IMR-90 (cell line): ENCODE results near the gene KLF13. TPM values are rescaled to one million over a fixed set of nuclear protein-coding genes. Genes with fewer than 3 reads are reported as not detected.

Experiments used
- ATAC-seq: fragments of 200-7000 bp; cut with Tn5 transposase; 2 replicates; pipeline ENCODE4 v1.9.1; 2020; ENCODE audit warnings: low read depth, mild to moderate bottlenecking, moderate library complexity
- BruUV-seq: library from RNA; stranded (reverse); fragments of 400-500 nt; replicated peaks from 2 replicates; lab custom pipeline; 2021; lab: Mats Ljungman, UMichigan
- CTCF ChIA-PET: fragments of 300-600 bp; formaldehyde crosslinking; extraction: SDS; loops from one replicate; lab custom pipeline; 2021; ENCODE audit warnings: antibody characterized with exemption; lab: Yijun Ruan, JAX
- POLR2A ChIA-PET: fragments of 300-600 bp; sonication (Branson Sonifier 250); formaldehyde crosslinking; loops from one replicate; lab custom pipeline; 2022; ENCODE audit warnings: antibody characterized with exemption; ENCODE audit not compliant: unreplicated experiment; lab: Charles Lee
- DNase-seq: peaks from one replicate; pipeline ENCODE4 v3.0.0; 2013
- H2AFZ ChIP-seq: replicated peaks from 2 replicates; pipeline ENCODE3; 2013; ENCODE audit warnings: low read length, mild to moderate bottlenecking; ENCODE audit not compliant: poor library complexity
- H2AK5ac ChIP-seq: 2 replicates; pipeline ENCODE4 v1.6.1; 2013; ENCODE audit warnings: low read depth, low read length, inconsistent platforms
- H2AK9ac ChIP-seq: replicated peaks from 2 replicates; pipeline ENCODE3; 2013; ENCODE audit warnings: mild to moderate bottlenecking, low read depth, low read length, moderate library complexity; ENCODE audit not compliant: poor library complexity
- H2BK120ac ChIP-seq: 2 replicates; pipeline ENCODE4 v1.6.1; 2013; ENCODE audit warnings: low read depth, low read length, inconsistent platforms
- H2BK15ac ChIP-seq: 3 replicates; pipeline ENCODE4 v1.6.1; 2013; ENCODE audit warnings: low read depth, low read length, inconsistent platforms
- H2BK20ac ChIP-seq: 2 replicates; pipeline ENCODE4 v1.6.1; 2013; ENCODE audit warnings: low read depth, mild to moderate bottlenecking, inconsistent platforms, low read length, moderate library complexity
- H2BK5ac ChIP-seq: 2 replicates; pipeline ENCODE4 v1.6.1; 2013; ENCODE audit warnings: mild to moderate bottlenecking, low read depth, low read length, inconsistent platforms; ENCODE audit not compliant: poor library complexity, severe bottlenecking
- H3K14ac ChIP-seq: replicated peaks from 2 replicates; pipeline ENCODE4 v1.6.1; 2013; ENCODE audit warnings: low read depth, low read length, inconsistent platforms
- H3K18ac ChIP-seq: 2 replicates; pipeline ENCODE4 v1.6.1; 2013; ENCODE audit warnings: low read depth, low read length, control low read depth
- H3K23ac ChIP-seq: 2 replicates; pipeline ENCODE4 v1.6.1; 2013; ENCODE audit warnings: low read depth, low read length, inconsistent platforms
- H3K27ac ChIP-seq: 2 replicates; pipeline ENCODE4 v1.5.1; 2013; ENCODE audit warnings: mild to moderate bottlenecking, control low read depth, low read length; ENCODE audit not compliant: insufficient read depth
- H3K27me3 ChIP-seq: 2 replicates; pipeline ENCODE4 v1.6.1; 2013; ENCODE audit warnings: low read length; ENCODE audit not compliant: control insufficient read depth, insufficient read depth
- H3K36me3 ChIP-seq: 2 replicates; pipeline ENCODE4 v1.6.1; 2013; ENCODE audit warnings: low read length, mixed read lengths; ENCODE audit not compliant: control insufficient read depth, insufficient read depth
- H3K4ac ChIP-seq: 2 replicates; pipeline ENCODE4 v1.6.1; 2013; ENCODE audit warnings: low read depth, low read length, inconsistent platforms
- H3K4me1 ChIP-seq: 2 replicates; pipeline ENCODE4 v1.6.1; 2013; ENCODE audit warnings: low read length, mixed read lengths; ENCODE audit not compliant: control insufficient read depth, insufficient read depth
- H3K4me2 ChIP-seq: 2 replicates; pipeline ENCODE4 v1.6.1; 2013; ENCODE audit warnings: low read depth, mild to moderate bottlenecking, control low read depth, low read length, moderate library complexity
- H3K4me3 ChIP-seq: 2 replicates; pipeline ENCODE4 v1.5.1; 2013; ENCODE audit warnings: low read depth, mild to moderate bottlenecking, control low read depth, low read length, moderate library complexity; ENCODE audit not compliant: insufficient read depth
- H3K56ac ChIP-seq: 2 replicates; pipeline ENCODE4 v1.6.1; 2013; ENCODE audit warnings: low read length, inconsistent platforms; ENCODE audit not compliant: insufficient read depth; ENCODE audit errors: extremely low read depth
- H3K79me1 ChIP-seq, 2 experiments: 2 replicates each; pipeline ENCODE4 v1.6.1; 2013; ENCODE audit warnings: low read length in 2 of 2, inconsistent platforms in 1 of 2, low read depth in 1 of 2
- H3K9ac ChIP-seq: 2 replicates; pipeline ENCODE4 v1.6.1; 2013; ENCODE audit warnings: low read depth, low read length, control low read depth
- H3K9me1 ChIP-seq: 2 replicates; pipeline ENCODE4 v1.6.1; 2013; ENCODE audit warnings: low read length, inconsistent platforms; ENCODE audit not compliant: insufficient read depth
- H3K9me3 ChIP-seq: 2 replicates; pipeline ENCODE4 v1.6.1; 2013; ENCODE audit warnings: low read length; ENCODE audit not compliant: control insufficient read depth, insufficient read depth
- H4K20me1 ChIP-seq: 2 replicates; pipeline ENCODE4 v1.6.1; 2013; ENCODE audit warnings: low read length, inconsistent platforms; ENCODE audit not compliant: insufficient read depth
- H4K5ac ChIP-seq: 2 replicates; pipeline ENCODE4 v1.6.1; 2013; ENCODE audit warnings: mild to moderate bottlenecking, low read depth, low read length, control low read depth
- H4K8ac ChIP-seq, 2 experiments: 2 replicates each; pipeline ENCODE4 v1.6.1; 2013; ENCODE audit warnings: low read depth in 2 of 2, low read length in 2 of 2, control low read depth in 1 of 2, inconsistent platforms in 1 of 2
- H4K91ac ChIP-seq: 2 replicates; pipeline ENCODE4 v1.6.1; 2013; ENCODE audit warnings: low read depth, low read length, inconsistent platforms; ENCODE audit not compliant: insufficient read depth
- BHLHE40 ChIP-seq: fragments of 150-350 bp; IDR thresholded peaks from 2 replicates; pipeline ENCODE4 v1.6.1; 2016; ENCODE audit warnings: mild to moderate bottlenecking, low read depth, low read length
- CEBPB ChIP-seq: IDR thresholded peaks from 2 replicates; pipeline ENCODE4 v1.6.1; 2012; ENCODE audit warnings: low read depth, low read length, improper control_type of control experiment
- CHD1 ChIP-seq: IDR thresholded peaks from 2 replicates; pipeline ENCODE4 v1.6.1; 2012; ENCODE audit warnings: low read depth, low read length, improper control_type of control experiment
- FOS ChIP-seq: fragments of 150-350 bp; IDR thresholded peaks from 2 replicates; pipeline ENCODE4 v1.6.1; 2016; ENCODE audit warnings: low read depth, low read length
- MAFK ChIP-seq: IDR thresholded peaks from 2 replicates; pipeline ENCODE4 v1.6.1; 2012; ENCODE audit warnings: low read depth, low read length, improper control_type of control experiment
- MAZ ChIP-seq: IDR thresholded peaks from 2 replicates; pipeline ENCODE4 v1.6.1; 2012; ENCODE audit warnings: low read depth, mild to moderate bottlenecking, low read length, improper control_type of control experiment, moderate library complexity, borderline replicate concordance
- MXI1 ChIP-seq: IDR thresholded peaks from 2 replicates; pipeline ENCODE4 v1.6.1; 2012; ENCODE audit warnings: low read depth, mild to moderate bottlenecking, low read length, moderate library complexity, borderline replicate concordance
- NFE2L2 ChIP-seq: fragments of 150-350 bp; IDR thresholded peaks from 2 replicates; pipeline ENCODE4 v1.6.1; 2016; ENCODE audit warnings: low read depth, mild to moderate bottlenecking, low read length
- POLR2A ChIP-seq: IDR thresholded peaks from 2 replicates; pipeline ENCODE4 v1.6.1; 2012; ENCODE audit warnings: mild to moderate bottlenecking, low read depth, low read length
- RAD21 ChIP-seq: IDR thresholded peaks from 2 replicates; pipeline ENCODE4 v1.6.1; 2012; ENCODE audit warnings: low read length, improper control_type of control experiment
- RCOR1 ChIP-seq: IDR thresholded peaks from 2 replicates; pipeline ENCODE4 v1.6.1; 2012; ENCODE audit warnings: mild to moderate bottlenecking, low read length, improper control_type of control experiment; ENCODE audit not compliant: insufficient replicate concordance
- RFX5 ChIP-seq: IDR thresholded peaks from 2 replicates; pipeline ENCODE4 v1.8.0; 2012; ENCODE audit warnings: low read depth, mild to moderate bottlenecking, low read length, moderate library complexity
- SMC3 ChIP-seq: fragments of 150-350 bp; IDR thresholded peaks from 2 replicates; pipeline ENCODE4 v1.6.1; 2016; ENCODE audit warnings: low read depth, mild to moderate bottlenecking, antibody characterized with exemption, low read length, moderate library complexity
- USF2 ChIP-seq: fragments of 150-350 bp; IDR thresholded peaks from 2 replicates; pipeline ENCODE4 v1.6.1; 2017; ENCODE audit warnings: mild to moderate bottlenecking, antibody characterized with exemption, low read length, low read depth
- WGBS, 2 experiments: methylation state at CpG; one replicate each; pipeline versions ENCODE4 v1.1.5 to v1.1.7; 2013; ENCODE audit warnings: missing lambda C conversion rate in 2 of 2; ENCODE audit not compliant: insufficient read length in 1 of 2; ENCODE audit errors: extremely low coverage in 2 of 2; 5-methylcytosine and 5-hydroxymethylcytosine counted together
- dilution Hi-C: fragments of 300-500 bp; cut with HindIII; formaldehyde crosslinking; loops from one replicate; pipeline ENCODE4 v1.14.3; 2018; ENCODE audit warnings: low sequenced_read_pairs; ENCODE audit not compliant: unreplicated experiment
- in situ Hi-C: fragments of 300-500 bp; cut with MboI; formaldehyde crosslinking; loops from 3 replicates; pipeline ENCODE4 v1.14.3; 2019; ENCODE audit warnings: low sequenced_read_pairs, inconsistent platforms, mixed read lengths
- intact Hi-C: fragments of 100-400 bp; cut with micrococcal nuclease; formaldehyde crosslinking; loops from 2 replicates; pipeline ENCODE4 v1.10.0; 2022
- polyA plus RNA-seq, 3 experiments: library from polyadenylated mRNA; depleted of rRNA; stranded (reverse); fragments of >200 nt; gene quantifications; 2 replicates each; pipeline ENCODE4 v1.2.3, GENCODE V29; 2012; ENCODE audit warnings: low replicate concordance in 1 of 3
- total RNA-seq: library from RNA; depleted of rRNA; stranded (reverse); fragments of >200 nt; gene quantifications from 2 replicates; pipeline ENCODE4 v1.2.3, GENCODE V29; 2012
- TF ChIP-seq, protein P1 (sequence below): conservative IDR thresholded peaks from 2 replicates; pipeline ENCODE4 v1.5.1; 2012; ENCODE audit warnings: mild to moderate bottlenecking, low read depth, low read length, improper control_type of control experiment
- TF ChIP-seq, protein P2 (sequence below): fragments of 150-350 bp; IDR thresholded peaks from 2 replicates; pipeline ENCODE4 v1.6.1; 2016; ENCODE audit warnings: low read depth, mild to moderate bottlenecking, low read length, moderate library complexity, borderline replicate concordance

Gene KLF13
- total and polyA plus RNA-seq, 2 of the 4 experiments (the other 2 are of a cell fraction) = 9.5 to 10.6 TPM

- Histone ChIP-seq H3K4me2 (no peak overlapping the region), H2AK5ac (no peak overlapping the region), H4K5ac (no peak overlapping the region), H4K91ac (no peak overlapping the region), H3K27ac (no peak overlapping the region), H2BK5ac (no peak overlapping the region), H2BK120ac (no peak overlapping the region), H2AK9ac (no peak overlapping the region), H3K36me3 (no peaks in the 10 kb centered on the region), H3K4ac (no peak overlapping the region), H2BK20ac (no peak overlapping the region), H3K4me1 (no peaks in the 10 kb centered on the region), H3K14ac (no peak overlapping the region), H3K4me3 (no peak overlapping the region), H4K8ac (no peak overlapping the region), H2AFZ (no peak overlapping the region), H3K9ac (no peak overlapping the region), H2BK15ac (no peak overlapping the region), H3K18ac (no peak overlapping the region), H3K27me3 (peaks cover 27% of the 10 kb centered on the region), H3K9me1 (no peaks in the 10 kb centered on the region), H4K20me1 (no peaks in the 10 kb centered on the region), H3K56ac (no peak overlapping the region), H3K79me1 (no peaks in the 10 kb centered on the region), H3K9me3 (peaks cover 15% of the 10 kb centered on the region), H3K23ac (no peak overlapping the region)
- WGBS, 2 experiments = 100% methylated on average over 1 of the region's 8 CpGs; no CpG with 5 or more reads in 1 of the 2 experiments
- intact Hi-C loops (no loop called here), in situ Hi-C loops (loop anchor here (10.0 kb wide), 1 partner anchor 111 kb away; no protein-coding TSS in a partner anchor), dilution Hi-C loops (no loop called here)
- TF ChIP-seq USF2 (no peak), CEBPB (no peak), MAFK (no peak), BHLHE40 (no peak), CHD1 (no peak), RAD21 (no peak), MAZ (no peak), POLR2A (no peak), FOS (no peak), RFX5 (no peak), NFE2L2 (no peak), RCOR1 (no peak), MXI1 (no peak), SMC3 (no peak)
- TF ChIP-seq, protein P1, sequence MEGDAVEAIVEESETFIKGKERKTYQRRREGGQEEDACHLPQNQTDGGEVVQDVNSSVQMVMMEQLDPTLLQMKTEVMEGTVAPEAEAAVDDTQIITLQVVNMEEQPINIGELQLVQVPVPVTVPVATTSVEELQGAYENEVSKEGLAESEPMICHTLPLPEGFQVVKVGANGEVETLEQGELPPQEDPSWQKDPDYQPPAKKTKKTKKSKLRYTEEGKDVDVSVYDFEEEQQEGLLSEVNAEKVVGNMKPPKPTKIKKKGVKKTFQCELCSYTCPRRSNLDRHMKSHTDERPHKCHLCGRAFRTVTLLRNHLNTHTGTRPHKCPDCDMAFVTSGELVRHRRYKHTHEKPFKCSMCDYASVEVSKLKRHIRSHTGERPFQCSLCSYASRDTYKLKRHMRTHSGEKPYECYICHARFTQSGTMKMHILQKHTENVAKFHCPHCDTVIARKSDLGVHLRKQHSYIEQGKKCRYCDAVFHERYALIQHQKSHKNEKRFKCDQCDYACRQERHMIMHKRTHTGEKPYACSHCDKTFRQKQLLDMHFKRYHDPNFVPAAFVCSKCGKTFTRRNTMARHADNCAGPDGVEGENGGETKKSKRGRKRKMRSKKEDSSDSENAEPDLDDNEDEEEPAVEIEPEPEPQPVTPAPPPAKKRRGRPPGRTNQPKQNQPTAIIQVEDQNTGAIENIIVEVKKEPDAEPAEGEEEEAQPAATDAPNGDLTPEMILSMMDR = no peak
- TF ChIP-seq, protein P2, sequence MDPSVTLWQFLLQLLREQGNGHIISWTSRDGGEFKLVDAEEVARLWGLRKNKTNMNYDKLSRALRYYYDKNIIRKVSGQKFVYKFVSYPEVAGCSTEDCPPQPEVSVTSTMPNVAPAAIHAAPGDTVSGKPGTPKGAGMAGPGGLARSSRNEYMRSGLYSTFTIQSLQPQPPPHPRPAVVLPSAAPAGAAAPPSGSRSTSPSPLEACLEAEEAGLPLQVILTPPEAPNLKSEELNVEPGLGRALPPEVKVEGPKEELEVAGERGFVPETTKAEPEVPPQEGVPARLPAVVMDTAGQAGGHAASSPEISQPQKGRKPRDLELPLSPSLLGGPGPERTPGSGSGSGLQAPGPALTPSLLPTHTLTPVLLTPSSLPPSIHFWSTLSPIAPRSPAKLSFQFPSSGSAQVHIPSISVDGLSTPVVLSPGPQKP = no peak
- POLR2A ChIA-PET = no interaction called here
- no TSS peak for BruUV-seq
- DNase-seq = no peak
- CTCF ChIA-PET = no interaction called here
- no peak for ATAC-seq
Measured at GRCh38 chr15:31316135-31316795, 10.4 kb upstream of the KLF13 start.
